ENCODE measurements around the gene RCOR1.

RCOR1 gene

DNA sequence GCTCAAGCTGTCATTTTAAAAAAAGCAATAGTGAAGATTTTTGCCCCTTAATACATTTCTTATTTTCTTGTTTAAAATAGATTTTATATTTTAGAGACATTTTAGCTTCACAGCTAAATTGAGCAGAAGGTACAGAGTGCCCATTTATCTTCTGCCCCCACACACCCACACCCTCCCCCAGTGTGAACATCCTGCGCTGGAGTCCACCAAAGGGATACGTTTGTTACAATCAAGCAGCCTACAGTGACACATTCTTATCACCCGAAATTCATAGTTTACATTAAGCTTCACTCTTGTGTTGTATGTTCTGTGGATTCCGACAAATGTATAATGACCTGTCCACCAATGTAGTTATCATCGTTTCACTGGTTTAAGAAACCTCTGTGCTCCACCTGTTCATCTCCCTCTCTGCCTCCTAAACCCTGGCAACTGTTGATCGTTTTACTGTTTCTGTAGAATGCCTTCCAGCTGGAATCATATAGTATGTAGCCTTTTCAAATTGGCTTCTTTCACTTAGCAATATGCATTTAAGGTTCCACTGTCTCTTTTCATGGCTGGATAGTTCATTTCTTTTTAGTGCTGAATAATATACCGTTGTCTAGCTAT, 93.8 kb downstream of the RCOR1 start:
- DNase-seq, result no peak

DNA sequence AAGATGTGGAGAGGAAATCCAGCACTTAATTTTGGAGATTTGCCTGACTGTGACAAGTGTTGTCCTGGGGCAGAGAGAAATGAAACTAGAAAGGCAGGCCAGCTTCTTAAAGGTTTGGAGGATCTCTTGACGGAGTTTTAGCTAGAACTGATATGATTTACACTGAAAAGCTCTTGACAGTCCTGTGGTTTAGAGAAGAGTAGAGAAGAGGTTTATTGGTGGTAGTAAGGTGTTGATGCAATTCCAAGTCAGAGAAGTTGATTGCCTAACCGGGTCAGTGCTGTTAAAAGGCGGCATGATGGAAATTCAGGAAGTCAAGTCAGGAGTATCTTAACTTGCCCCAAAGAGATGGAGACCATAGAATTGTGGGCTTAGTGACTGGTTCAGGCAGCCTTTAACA, 95.8 kb downstream of the RCOR1 start:
- DNase-seq, result no peak

- no peak for DNase-seq
These were observed 98.2 kb downstream of the RCOR1 start for GRCh38 chr14:102690509-102691286.

GRCh38 chr14:102691763-102692162, 99.3 kb downstream of the RCOR1 start:
- no peak for DNase-seq

- no peak for DNase-seq
These were observed 99.9 kb downstream of the RCOR1 start for GRCh38 chr14:102692334-102692733.

- DNase-seq, result no peak
These were observed 100.7 kb downstream of the RCOR1 start for GRCh38 chr14:102693006-102693755.

- peak; percentile 73 for DNase-seq
These were observed 102.2 kb downstream of the RCOR1 start for GRCh38 chr14:102694530-102695166.

DNA sequence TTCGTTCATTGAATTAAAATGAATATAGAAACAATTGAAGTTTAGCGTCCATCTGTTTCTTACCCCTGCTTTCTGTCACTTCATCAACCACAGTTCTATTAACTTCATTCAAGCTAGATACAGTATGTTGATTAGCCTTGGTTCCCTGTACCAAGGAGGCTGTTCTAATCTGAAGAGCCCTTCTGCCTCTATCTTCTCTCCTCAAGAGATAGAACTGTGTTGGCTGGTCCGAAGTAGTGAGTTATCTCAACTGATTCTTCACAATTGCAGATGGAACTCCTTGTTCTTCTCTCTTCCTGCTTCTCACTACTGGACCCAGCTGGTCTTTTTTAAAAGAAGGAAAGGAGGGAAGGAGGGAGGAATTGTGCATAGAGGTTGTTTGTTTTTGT, 102.7 kb downstream of the RCOR1 start:
- no peak for DNase-seq

- DNase-seq, result no peak
These were observed 103.9 kb downstream of the RCOR1 start for GRCh38 chr14:102696332-102696731.

- DNase-seq, result no peak
These were observed 104.5 kb downstream of the RCOR1 start for GRCh38 chr14:102696856-102697495.

DNA sequence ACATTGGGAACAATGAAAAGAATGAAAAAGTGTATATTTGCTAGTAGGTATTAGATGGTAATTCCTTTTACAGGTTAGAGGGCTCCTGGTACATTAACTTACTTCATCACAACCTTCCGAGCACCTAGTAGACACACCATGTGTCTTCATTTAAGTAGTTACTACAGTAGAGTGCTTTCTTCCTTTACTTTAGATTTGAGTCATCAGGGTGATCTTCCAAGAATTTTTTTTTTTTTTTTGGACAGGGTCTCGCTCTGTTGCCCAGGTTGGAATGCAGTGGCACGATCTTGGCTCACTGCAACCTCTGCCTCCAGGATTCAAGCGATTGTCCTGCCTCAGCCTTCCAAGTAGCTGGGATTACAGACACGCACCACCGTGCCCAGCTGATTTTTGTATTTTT, 105.1 kb downstream of the RCOR1 start:
- DNase-seq, result no peak

DNA sequence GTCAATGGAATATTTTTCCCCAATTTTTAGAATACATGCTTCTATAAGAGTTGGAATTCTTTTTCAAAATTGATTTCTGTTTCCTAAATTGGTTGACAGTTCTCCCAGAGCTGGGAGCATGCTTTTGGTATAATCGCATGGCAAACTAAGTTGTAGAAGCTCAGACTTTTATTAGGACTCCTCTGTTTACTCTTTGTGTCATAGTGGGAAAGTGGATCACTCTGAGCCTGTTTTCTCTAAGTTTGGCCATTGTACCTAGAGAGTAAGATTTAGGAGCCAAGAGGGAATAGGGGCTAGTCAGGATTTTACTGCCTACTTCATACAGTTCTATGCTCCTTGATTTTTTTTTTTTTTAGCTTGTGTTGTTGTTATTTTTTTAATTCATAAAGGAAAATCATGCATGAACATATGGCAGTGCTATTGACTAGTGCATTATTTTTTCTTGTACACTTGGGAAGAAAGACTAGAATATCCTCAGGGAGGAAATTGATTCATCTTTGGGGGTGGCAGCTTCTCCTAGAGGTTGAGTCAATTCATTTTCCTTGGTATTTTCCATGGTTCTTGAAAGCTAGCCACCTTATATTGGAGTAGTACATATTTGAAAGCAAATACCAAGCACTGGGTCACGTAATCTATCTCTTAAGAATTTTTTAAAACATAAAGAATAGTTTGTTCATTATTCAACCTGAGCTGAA, 107.1 kb downstream of the RCOR1 start:
- DNase-seq, result no peak

- DNase-seq, result no peak
These were observed 116.0 kb downstream of the RCOR1 start for GRCh38 chr14:102708494-102708893.

- no peak for DNase-seq
These were observed 118.8 kb downstream of the RCOR1 start for GRCh38 chr14:102711207-102711606.

DNA sequence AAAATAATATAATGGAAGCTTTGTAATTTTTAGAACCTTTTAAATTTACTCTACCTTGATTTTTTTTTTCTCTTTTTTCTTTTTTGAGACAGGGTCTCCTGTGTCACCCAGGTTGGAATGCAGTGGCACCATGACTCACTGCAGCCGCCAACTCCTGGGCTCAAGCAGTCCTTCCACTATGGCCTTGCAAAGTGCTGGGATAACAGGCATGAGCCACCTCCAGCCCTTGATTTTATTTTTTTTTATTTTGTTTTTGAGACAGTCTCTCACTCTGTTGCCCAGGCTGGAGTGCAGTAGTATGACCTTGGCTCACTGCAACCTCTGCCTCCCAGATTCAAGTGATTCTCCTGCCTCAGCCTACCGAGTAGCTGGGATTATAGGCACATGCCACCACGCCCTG, 119.5 kb downstream of the RCOR1 start:
- no peak for DNase-seq

DNA sequence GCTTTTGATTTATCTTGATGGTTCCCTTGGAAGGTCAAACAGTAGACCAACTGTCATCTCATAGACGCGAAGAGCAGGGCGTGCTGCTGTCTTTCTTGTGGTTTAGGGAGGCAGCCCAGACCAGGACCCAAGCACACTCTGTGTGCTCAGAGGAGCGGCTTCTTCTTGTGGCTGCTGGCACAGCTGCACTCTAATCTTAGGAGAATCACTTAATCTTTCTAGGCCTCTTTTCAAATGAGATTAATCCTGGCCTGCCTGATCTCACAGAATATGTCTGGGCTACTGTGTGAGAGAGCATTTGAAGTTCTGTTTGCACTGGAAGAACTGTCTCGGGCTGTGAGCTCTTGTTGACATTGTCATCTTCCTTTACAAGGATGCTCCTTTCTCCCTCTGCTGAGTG, 124.8 kb downstream of the RCOR1 start:
- no peak for DNase-seq

- no peak for DNase-seq
These were observed 130.2 kb downstream of the RCOR1 start for GRCh38 chr14:102722646-102723045.

DNA sequence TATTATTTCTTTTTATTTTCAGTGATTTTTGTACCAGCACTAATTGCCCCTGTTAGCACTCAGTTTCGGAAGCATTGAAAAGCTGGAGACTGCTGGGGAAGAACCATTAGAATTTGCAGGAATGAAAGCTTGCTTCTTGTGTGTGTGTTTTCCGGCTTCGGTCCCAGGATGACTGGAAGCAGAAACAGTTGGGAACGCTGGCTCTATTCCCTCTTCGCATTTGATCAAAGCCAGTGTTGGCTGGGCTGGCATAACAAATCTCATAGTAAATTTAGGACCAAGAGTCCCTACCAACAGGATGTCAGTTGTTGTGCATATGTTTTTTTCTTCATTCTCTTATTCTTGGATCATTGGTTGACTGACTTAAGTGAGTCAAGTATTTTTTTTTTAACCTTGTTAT, 131.2 kb downstream of the RCOR1 start:
- DNase-seq, result no peak

DNA sequence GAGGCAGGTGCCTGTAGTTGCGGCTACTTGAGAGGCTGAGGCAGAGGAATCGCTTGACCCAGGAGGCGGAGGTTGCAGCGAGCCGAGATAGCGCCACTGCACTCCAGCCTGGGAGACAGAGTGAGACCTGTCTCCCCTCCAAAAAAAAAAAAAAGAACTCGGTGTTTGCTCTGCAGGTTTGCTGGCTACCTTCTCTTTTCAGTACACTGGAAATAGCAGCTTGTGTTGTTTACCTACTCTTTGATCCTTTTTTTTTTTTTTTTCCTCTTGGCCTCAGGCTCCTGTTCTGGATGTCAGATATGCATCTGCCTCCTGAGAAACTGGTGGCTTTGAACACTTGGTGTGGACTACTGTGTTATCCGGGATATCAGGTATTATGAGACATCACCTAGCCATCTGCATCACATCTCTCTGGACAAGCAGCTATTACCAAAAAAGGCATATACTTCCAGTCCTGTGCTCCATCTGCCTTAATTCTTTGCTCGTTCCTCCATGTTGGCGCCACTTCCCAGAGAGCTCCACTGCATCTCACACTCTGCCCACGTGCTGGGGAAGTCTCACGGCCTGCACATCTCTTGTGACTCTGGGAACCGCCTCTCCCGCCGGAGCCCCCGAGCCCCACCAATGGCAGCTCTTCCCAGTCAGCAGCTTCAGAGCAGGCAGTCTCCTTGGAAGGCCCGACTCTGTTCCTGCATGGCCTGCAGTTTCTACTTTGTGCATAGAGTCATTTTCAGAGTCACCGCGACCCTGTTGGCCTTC, 133.9 kb downstream of the RCOR1 start:
- DNase-seq, result no peak

- DNase-seq, result no peak
These were observed 135.1 kb downstream of the RCOR1 start for GRCh38 chr14:102727336-102728095.

GRCh38 chr14:102728501-102728900, 136.1 kb downstream of the RCOR1 start:
- no peak for DNase-seq

Data from CD4-positive, alpha-beta T cell treated with Interleukin-21 for 1 hour (primary cell).